MM.1S (cell line): ENCODE results near the gene EFCAB6.

ENCODE experiments used
- DNase-seq: peaks from one replicate; pipeline ENCODE4 v3.0.0-alpha.2; 2015
- H2AFZ ChIP-seq: fragments of 300-600 bp; sonication (generic); 2 replicates; pipeline ENCODE4 v1.6.0; 2016; ENCODE audit warnings: antibody characterized with exemption, low read length
- H3F3A ChIP-seq: fragments of 300-600 bp; sonication (generic); 2 replicates; pipeline ENCODE4 v1.6.1; 2016; ENCODE audit warnings: mild to moderate bottlenecking, antibody characterized with exemption, low read length, moderate library complexity, mixed read lengths; ENCODE audit not compliant: insufficient read depth
- H3K27ac ChIP-seq: fragments of 300-600 bp; sonication (generic); 2 replicates; pipeline ENCODE4 v1.5.1; 2016; ENCODE audit warnings: mild to moderate bottlenecking, low read length
- H3K27me3 ChIP-seq: fragments of 300-600 bp; sonication (generic); replicated peaks from 2 replicates; pipeline ENCODE4 v1.6.0; 2016; ENCODE audit warnings: low read length; ENCODE audit not compliant: insufficient read depth
- H3K36me3 ChIP-seq: fragments of 300-600 bp; sonication (generic); replicated peaks from 2 replicates; pipeline ENCODE4 v1.6.1; 2016; ENCODE audit warnings: mild to moderate bottlenecking, low read length, mixed read lengths; ENCODE audit not compliant: insufficient read depth
- H3K4me1 ChIP-seq: fragments of 300-600 bp; sonication (generic); 2 replicates; pipeline ENCODE4 v1.6.1; 2016; ENCODE audit warnings: low read length, mixed read lengths
- H3K4me2 ChIP-seq: fragments of 300-600 bp; sonication (generic); 2 replicates; pipeline ENCODE4 v1.6.0; 2016; ENCODE audit warnings: low read depth, low read length
- H3K4me3 ChIP-seq: fragments of 300-600 bp; sonication (generic); 2 replicates; pipeline ENCODE4 v1.5.1; 2016; ENCODE audit warnings: low read length, mixed read lengths
- H3K79me2 ChIP-seq: fragments of 300-600 bp; sonication (generic); 2 replicates; pipeline ENCODE4 v1.6.1; 2016; ENCODE audit warnings: mixed run types, low read length, mixed read lengths
- H3K9ac ChIP-seq: fragments of 300-600 bp; sonication (generic); 2 replicates; pipeline ENCODE4 v1.6.1; 2016; ENCODE audit warnings: low read length, mixed read lengths
- H3K9me2 ChIP-seq: fragments of 300-600 bp; sonication (generic); replicated peaks from 2 replicates; pipeline ENCODE4 v1.6.1; 2016; ENCODE audit warnings: mild to moderate bottlenecking, low read length, mixed read lengths; ENCODE audit not compliant: insufficient read depth
- H3K9me3 ChIP-seq: fragments of 300-600 bp; sonication (generic); replicated peaks from 2 replicates; pipeline ENCODE4 v1.6.1; 2016; ENCODE audit warnings: mild to moderate bottlenecking, low read length, mixed read lengths; ENCODE audit not compliant: insufficient read depth
- H4K20me1 ChIP-seq: fragments of 300-600 bp; sonication (generic); 2 replicates; pipeline ENCODE4 v1.6.1; 2016; ENCODE audit warnings: mild to moderate bottlenecking, low read length, moderate library complexity, mixed read lengths; ENCODE audit not compliant: insufficient read depth
- CTCF ChIP-seq: fragments of 300-600 bp; sonication (generic); IDR thresholded peaks from 2 replicates; pipeline ENCODE4 v1.5.1; 2016; ENCODE audit warnings: antibody characterized with exemption, low read length, mixed read lengths
- EZH2 ChIP-seq: fragments of 300-600 bp; sonication (generic); optimal IDR thresholded peaks from 2 replicates; pipeline ENCODE3; 2017; ENCODE audit warnings: low read depth, mild to moderate bottlenecking, antibody characterized with exemption, low read length, mixed read lengths
- EZH2phosphoT487 ChIP-seq: fragments of 300-600 bp; sonication (generic); IDR thresholded peaks from 2 replicates; pipeline ENCODE4 v1.6.1; 2018; ENCODE audit warnings: antibody characterized with exemption, low read length

EFCAB6 gene

DNA sequence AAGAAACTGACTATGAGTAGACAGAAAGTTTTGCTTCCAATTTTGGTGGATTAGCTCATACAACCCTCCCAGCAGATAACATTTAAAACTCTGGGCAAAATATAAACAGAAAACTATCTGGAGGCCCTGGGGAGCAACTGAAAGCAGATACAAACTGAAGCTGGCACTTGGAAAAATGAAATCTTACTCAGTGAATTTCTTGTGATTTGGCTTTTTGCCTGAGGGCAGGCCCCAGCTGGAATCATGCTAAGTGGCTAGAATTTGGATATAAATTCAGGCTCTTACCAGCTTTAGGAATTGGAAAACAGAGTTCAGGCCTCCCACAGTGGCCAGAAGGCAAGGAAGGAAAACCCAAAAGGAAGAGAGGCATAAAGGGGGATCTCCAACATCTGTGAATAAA is 85.8 kb downstream of the EFCAB6 start:
- H3K4me3 ChIP-seq: no peak overlapping the region
- no peaks in the 10 kb centered on the region for H3K9me3 ChIP-seq
- TF ChIP-seq EZH2: no peak
- no peak for TF ChIP-seq EZH2phosphoT487
- no peaks in the 10 kb centered on the region for H3K9me2 ChIP-seq
- no peak overlapping the region for H2AFZ ChIP-seq
- peaks cover 14% of the 10 kb centered on the region for H3K4me1 ChIP-seq
- no peaks in the 10 kb centered on the region for H3K27me3 ChIP-seq
- no peaks in the 10 kb centered on the region for H3K79me2 ChIP-seq
- H3K36me3 ChIP-seq: no peaks in the 10 kb centered on the region
- no peak overlapping the region for H3K9ac ChIP-seq
- peak overlapping the region; percentile 0; the same call in 1 of the 2 replicates for H3K4me2 ChIP-seq
- no peak for DNase-seq
- no peak overlapping the region for H3K27ac ChIP-seq
- no peaks in the 10 kb centered on the region for H3F3A ChIP-seq
- no peaks in the 10 kb centered on the region for H4K20me1 ChIP-seq

DNA sequence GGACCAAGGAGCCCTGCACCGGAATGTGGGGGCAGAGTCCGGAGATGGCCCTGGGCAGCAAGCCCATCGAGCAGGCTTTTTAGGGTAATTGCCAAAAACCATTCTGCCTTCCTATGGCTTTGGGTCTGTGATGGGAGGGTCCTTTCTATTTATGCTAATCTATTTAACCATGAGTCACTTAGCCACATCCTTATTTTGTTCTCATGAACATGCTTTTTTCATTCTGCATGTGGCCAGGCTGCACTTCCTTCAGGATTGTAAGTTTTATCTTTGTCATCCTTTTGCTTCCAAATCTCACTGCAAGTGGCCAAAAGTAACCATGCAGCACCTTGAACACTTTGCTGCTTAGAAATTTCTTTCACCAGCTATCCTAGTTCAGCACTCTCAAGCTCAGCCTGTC is 88.3 kb downstream of the EFCAB6 start:
- Histone ChIP-seq H3K27me3 (no peaks in the 10 kb centered on the region), H3K27ac (no peak overlapping the region), H3K9me3 (no peaks in the 10 kb centered on the region), H3K9ac (no peak overlapping the region), H3K79me2 (no peaks in the 10 kb centered on the region), H2AFZ (no peak overlapping the region), H3K4me2 (no peak overlapping the region), H4K20me1 (no peaks in the 10 kb centered on the region), H3K9me2 (no peaks in the 10 kb centered on the region), H3K4me3 (no peak overlapping the region), H3K4me1 (peaks cover 17% of the 10 kb centered on the region), H3F3A (no peaks in the 10 kb centered on the region), H3K36me3 (no peaks in the 10 kb centered on the region)
- no peak for TF ChIP-seq CTCF
- TF ChIP-seq EZH2: no peak
- no peak for TF ChIP-seq EZH2phosphoT487
- no peak for DNase-seq

DNA sequence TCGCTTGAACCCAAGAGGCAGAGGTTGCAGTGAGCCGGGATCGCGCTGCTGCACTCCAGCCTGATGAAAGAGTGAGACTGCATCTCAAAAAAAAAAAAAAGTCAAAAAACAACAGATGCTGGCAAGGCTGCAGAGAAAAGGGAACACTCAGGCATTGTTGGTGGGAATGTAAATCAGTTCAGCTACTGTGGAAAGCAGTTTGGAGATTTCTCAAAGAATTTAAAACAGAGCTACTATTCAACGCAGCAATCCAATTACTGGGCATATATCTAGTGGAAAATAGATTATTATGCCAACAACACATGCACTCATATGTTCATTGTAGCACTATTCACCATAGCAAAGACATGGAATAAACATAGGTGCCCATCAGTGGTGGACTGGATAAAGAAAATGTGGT is 89.7 kb downstream of the EFCAB6 start:
- no peak overlapping the region for H3K4me3 ChIP-seq
- H3K4me1 ChIP-seq: peaks cover 17% of the 10 kb centered on the region
- no peaks in the 10 kb centered on the region for H4K20me1 ChIP-seq
- H3F3A ChIP-seq: no peaks in the 10 kb centered on the region
- no peak for DNase-seq
- H2AFZ ChIP-seq: no peak overlapping the region
- no peaks in the 10 kb centered on the region for H3K79me2 ChIP-seq
- H3K9me2 ChIP-seq: no peaks in the 10 kb centered on the region
- TF ChIP-seq CTCF (no peak), EZH2 (no peak), EZH2phosphoT487 (no peak)
- H3K9me3 ChIP-seq: no peaks in the 10 kb centered on the region
- no peaks in the 10 kb centered on the region for H3K36me3 ChIP-seq
- H3K27me3 ChIP-seq: no peaks in the 10 kb centered on the region
- no peak overlapping the region for H3K27ac ChIP-seq
- H3K4me2 ChIP-seq: no peak overlapping the region
- no peak overlapping the region for H3K9ac ChIP-seq

GRCh38 chr22:43720716-43721115 is 91.4 kb downstream of the EFCAB6 start:
- Histone ChIP-seq H3K4me3 (no peak overlapping the region), H3K9ac (no peak overlapping the region), H3F3A (no peaks in the 10 kb centered on the region), H3K27ac (no peak overlapping the region; the same call in 1 of the 2 replicates), H3K9me3 (no peaks in the 10 kb centered on the region), H2AFZ (no peak overlapping the region), H3K9me2 (no peaks in the 10 kb centered on the region), H3K4me2 (no peak overlapping the region), H3K79me2 (no peaks in the 10 kb centered on the region), H3K4me1 (peaks cover 7% of the 10 kb centered on the region), H3K36me3 (no peaks in the 10 kb centered on the region), H4K20me1 (no peaks in the 10 kb centered on the region), H3K27me3 (no peaks in the 10 kb centered on the region)
- DNase-seq: peak; percentile 17
- no peak for TF ChIP-seq EZH2phosphoT487
